ENCODE measurements around the gene AVL9.
"Not testable (repeated sequence)": the region's sequence is repeated elsewhere in the genome, so short reads cannot be mapped to it uniquely, and the experiment has no call there.

AVL9 gene

GRCh38 chr7:32591938-32592337, 96.6 kb downstream of the AVL9 start:
- no peak for DNase-seq

- no peak for DNase-seq
Observed at GRCh38 chr7:32592701-32593100, 97.4 kb downstream of the AVL9 start.

- no peak for DNase-seq
Observed at GRCh38 chr7:32594965-32595490, 99.7 kb downstream of the AVL9 start.

GRCh38 chr7:32601196-32601595, 105.9 kb downstream of the AVL9 start:
- DNase-seq = not testable (repeated sequence)

GRCh38 chr7:32602470-32602869, 107.2 kb downstream of the AVL9 start:
- DNase-seq = no peak

DNA sequence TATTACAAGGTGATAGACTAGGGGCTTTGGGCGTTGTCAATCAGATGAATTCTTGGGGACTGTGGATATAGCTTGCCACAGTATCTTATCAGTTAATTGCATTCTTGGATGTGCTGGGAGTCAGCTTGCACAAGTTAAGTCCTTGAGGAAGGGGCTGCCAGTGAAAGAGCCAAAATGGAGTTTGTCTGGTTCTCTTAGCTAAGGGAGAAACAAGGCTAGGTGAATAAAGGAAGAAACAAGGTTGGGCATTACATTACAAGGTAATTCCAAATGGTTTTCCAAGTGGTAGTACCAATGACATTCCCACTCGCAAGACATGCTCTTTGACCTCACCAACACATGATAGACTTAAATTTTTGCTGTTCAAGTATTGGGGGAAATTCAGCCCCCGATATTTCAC, 108.2 kb downstream of the AVL9 start:
- DNase-seq = not testable (repeated sequence)

DNA sequence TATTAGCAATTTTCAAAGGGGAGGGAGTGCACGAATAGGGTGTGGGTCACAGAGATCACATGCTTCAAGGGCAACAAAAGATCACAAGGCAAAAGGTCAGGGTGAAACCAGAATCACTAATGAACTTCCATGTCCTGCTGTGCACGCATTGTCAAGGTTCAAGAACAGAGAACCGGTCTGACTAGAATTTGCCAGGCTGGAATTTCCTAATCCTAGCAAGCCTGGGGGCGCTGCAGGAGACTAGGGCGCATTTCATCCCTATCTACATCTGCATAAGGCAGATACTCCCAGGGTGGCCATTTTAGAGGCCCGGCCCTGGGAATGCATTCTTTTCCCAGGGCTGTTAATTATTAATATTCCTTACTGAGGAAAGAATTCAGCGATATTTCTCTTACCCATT, 108.8 kb downstream of the AVL9 start:
- not testable (repeated sequence) for DNase-seq

DNA sequence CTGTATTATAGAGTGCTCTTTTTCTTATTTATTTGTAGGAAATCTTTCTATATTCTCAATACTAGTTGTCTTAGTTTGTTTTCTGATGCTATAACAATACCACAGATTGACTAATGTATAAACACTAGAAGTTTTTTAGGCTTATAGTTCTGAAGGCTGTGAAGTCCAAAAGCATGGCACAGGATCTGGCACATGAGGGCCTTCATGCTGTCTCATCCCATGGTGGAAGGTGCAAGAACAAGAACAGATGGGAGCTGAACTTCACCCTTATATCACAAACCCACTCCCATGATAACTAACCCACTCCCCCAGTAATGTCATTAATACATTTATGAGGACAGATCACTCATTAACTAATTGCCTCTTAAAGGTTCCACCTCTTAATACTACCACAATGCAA, 109.7 kb downstream of the AVL9 start:
- DNase-seq = no peak

DNA sequence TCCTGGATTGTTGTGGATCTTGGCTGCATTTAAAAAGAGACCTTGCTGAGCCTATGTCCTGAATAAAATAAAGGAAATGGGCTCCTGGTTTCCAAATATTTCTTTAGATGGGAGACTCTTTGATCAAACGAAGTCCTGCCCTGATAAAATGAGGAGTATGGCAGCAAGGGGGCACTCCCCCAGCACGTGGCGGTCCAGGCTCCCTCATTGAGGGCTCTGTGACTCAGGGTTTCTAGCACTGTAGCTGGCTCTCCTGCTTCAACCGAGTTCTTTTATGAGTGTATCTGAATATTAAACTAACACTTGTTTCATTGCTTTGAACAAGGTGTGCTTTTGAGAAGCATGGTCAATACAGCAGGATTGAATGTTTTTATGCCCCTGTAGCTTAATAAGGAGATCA, 114.2 kb downstream of the AVL9 start:
- DNase-seq = no peak

GRCh38 chr7:32611201-32612099, 116.2 kb downstream of the AVL9 start:
- no peak for DNase-seq

- DNase-seq = no peak
Observed at GRCh38 chr7:32616625-32617024, 121.3 kb downstream of the AVL9 start.

DNA sequence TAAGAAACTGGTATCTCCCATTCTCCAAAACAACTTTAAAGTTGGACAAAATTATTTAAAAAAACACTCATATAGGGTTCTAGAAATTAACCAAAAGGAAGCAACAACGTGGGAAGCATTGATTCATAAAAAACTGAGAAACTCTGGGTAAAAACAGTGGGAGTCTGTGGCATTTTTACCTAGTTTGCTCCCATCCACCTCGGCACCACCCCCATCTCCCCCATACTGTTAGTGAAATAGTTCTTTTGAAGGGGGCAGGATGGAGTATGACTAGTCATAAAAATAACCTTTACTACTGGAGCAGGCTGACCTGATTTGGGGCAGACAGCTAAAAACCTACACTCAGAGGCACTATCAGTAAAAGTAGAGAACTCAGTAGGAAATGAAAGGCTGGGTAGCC, 123.2 kb downstream of the AVL9 start:
- DNase-seq = no peak

DNA sequence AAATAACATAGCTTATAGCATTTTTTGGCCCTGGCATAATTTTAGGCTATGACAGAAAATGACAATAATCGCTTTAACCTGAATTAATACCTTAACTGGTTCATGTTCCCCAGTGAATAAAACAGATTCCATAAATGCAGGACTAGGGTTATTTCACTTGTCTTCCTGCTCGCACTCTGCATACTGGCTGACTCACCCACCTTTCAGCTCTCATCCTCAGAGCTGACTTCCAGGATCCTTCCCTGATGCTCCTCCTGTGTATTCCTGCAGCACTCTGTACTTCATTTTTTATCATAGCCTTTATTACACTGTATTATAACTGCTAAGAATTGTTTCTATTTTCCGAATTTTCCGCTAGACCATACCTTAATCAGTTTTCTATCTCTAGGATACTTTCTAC, 123.7 kb downstream of the AVL9 start:
- DNase-seq = no peak

- DNase-seq = not testable (repeated sequence)
Observed at GRCh38 chr7:32619416-32619815, 124.1 kb downstream of the AVL9 start.

DNA sequence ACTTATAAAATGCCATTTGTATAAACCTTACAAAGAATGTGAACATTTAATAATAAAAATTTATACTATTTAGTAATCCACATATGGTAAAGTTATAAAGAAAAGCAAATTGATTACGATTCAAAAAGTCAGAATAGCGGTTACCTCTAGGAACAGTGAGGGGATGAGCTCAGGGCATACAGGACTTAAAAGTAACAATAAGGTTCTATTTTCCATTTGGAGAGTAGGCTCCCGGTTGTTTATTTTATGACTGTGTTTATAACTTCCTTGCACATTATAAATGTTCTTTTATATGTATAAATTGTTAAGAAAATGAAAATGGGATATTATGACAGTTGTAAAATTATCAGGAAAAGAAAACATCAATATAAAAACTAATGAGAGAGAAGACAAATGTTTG, 135.7 kb downstream of the AVL9 start:
- DNase-seq = no peak

- DNase-seq = not testable (repeated sequence)
Observed at GRCh38 chr7:32631590-32632497, 136.6 kb downstream of the AVL9 start.

- not testable (repeated sequence) for DNase-seq
Observed at GRCh38 chr7:32633446-32633845, 138.2 kb downstream of the AVL9 start.

- DNase-seq = not testable (repeated sequence)
Observed at GRCh38 chr7:32634798-32635393, 139.6 kb downstream of the AVL9 start.

DNA sequence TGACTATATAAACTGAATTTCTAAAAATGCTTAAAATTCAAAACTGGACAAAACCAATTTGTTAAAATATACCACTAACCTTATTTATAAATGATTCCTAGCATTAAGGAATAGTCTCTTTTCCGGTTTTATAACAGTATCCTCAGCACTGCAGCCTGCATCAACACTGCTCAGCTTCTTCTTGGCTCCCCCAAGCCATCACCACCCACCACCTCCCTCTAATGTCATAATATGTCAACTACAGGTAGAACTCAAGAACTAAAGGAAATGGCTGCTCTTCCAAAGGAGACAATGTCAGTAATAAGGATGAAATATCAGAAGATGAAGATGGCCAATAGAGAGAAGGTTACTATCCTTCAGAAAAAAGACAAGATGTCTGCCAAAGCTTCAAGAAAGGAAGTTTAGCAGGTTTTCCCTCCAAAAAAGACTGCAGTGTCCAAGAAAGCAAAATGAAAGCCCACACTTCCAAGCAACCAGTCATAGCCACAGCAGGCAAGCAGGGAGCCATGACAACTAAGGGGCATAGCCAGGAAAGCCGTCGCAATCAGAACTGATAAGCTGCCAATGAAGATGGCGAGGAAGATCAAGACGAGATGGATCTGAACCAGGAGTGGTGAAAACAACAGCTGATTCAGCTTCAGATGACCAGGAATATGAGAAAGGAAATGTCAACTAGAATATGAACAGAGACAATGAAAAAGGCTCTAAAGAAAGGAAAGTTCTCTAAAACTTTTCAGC, 141.6 kb downstream of the AVL9 start:
- DNase-seq = not testable (repeated sequence)

DNA sequence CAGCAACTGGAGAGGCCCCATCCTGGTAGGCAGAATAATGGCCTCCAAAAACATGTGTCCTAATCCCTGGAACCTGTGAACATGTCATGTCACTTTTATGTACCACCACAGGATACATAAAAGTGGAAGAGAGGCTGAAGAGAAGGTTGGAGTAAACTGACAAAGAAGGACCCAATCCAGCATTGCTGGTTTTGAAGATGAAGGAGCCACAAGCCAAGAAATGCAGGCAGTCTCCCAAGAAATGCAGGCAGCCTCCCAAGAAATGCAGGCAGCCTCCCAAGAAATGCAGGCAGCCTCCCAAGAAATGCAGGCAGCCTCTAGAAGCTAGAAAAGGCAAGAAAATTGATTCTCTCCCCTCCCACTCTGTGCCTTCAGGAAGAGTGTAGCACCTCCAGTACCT, 142.3 kb downstream of the AVL9 start:
- not testable (repeated sequence) for DNase-seq
